A673 (cell line): Measurements from ENCODE around the gene ZFAND2A. TPM values are rescaled to one million over a fixed set of nuclear protein-coding genes. Genes with fewer than 3 reads are reported as not detected.

Experiments
- BruUV-seq: library from RNA; stranded (reverse); fragments of 400-500 nt; replicated peaks from 2 replicates; lab custom pipeline; 2021; lab: Mats Ljungman, UMichigan
- CTCF ChIA-PET: fragments of 300-600 bp; sonication (Branson Sonifier 250); formaldehyde crosslinking; loops from one replicate; lab custom pipeline; 2022; ENCODE audit warnings: antibody characterized with exemption; lab: Charles Lee
- POLR2A ChIA-PET: fragments of 300-600 bp; sonication (Branson Sonifier 250); formaldehyde crosslinking; loops from one replicate; lab custom pipeline; 2022; ENCODE audit warnings: antibody characterized with exemption; ENCODE audit not compliant: low non-redundant PET; lab: Charles Lee
- DNase-seq: peaks from one replicate; pipeline ENCODE4 v3.0.0-alpha.2; 2015; ENCODE audit warnings: low spot score
- H3K27ac ChIP-seq: fragments of 200-600 bp; sonication (generic); 2 replicates; pipeline ENCODE4 v1.5.1; 2016; ENCODE audit warnings: mixed run types, low read depth, mild to moderate bottlenecking, mixed read lengths, antibody characterized with exemption, low read length; ENCODE audit not compliant: poor library complexity, severe bottlenecking
- H3K27me3 ChIP-seq: fragments of 200-600 bp; sonication (generic); replicated peaks from 2 replicates; pipeline ENCODE4 v1.6.1; 2017; ENCODE audit warnings: mixed run types, low read depth, mild to moderate bottlenecking, mixed read lengths, antibody characterized with exemption, low read length; ENCODE audit not compliant: insufficient read depth, poor library complexity
- H3K36me3 ChIP-seq: fragments of 200-600 bp; sonication (generic); 2 replicates; pipeline ENCODE4 v1.6.1; 2016; ENCODE audit warnings: mixed run types, mild to moderate bottlenecking, mixed read lengths, antibody characterized with exemption, low read length; ENCODE audit not compliant: insufficient read depth, poor library complexity, severe bottlenecking
- H3K4me1 ChIP-seq: fragments of 200-600 bp; sonication (generic); 2 replicates; pipeline ENCODE4 v1.6.1; 2017; ENCODE audit warnings: mixed run types, mild to moderate bottlenecking, mixed read lengths, antibody characterized with exemption, low read length; ENCODE audit not compliant: insufficient read depth, poor library complexity, severe bottlenecking
- H3K4me3 ChIP-seq: fragments of 200-600 bp; sonication (generic); 2 replicates; pipeline ENCODE4 v1.5.1; 2016; ENCODE audit warnings: low read depth, mixed run types, mild to moderate bottlenecking, mixed read lengths, low read length; ENCODE audit not compliant: poor library complexity, severe bottlenecking
- H3K9me3 ChIP-seq: fragments of 200-600 bp; sonication (generic); 2 replicates; pipeline ENCODE4 v1.6.1; 2016; ENCODE audit warnings: mixed run types, low read depth, mild to moderate bottlenecking, mixed read lengths, antibody characterized with exemption, low read length; ENCODE audit not compliant: poor library complexity, severe bottlenecking
- CTCF ChIP-seq: fragments of 300-800, 200-600 bp; sonication (generic); conservative IDR thresholded peaks from 2 replicates; pipeline ENCODE4 v1.5.1; 2017; ENCODE audit warnings: low read depth, mild to moderate bottlenecking, antibody characterized with exemption, low read length, moderate library complexity, mixed read lengths
- EZH2 ChIP-seq: fragments of 200-600 bp; sonication (generic); IDR thresholded peaks from 2 replicates; pipeline ENCODE4 v1.6.1; 2017; ENCODE audit warnings: borderline replicate concordance, low read depth, mild to moderate bottlenecking, mixed read lengths, antibody characterized with exemption, low read length; ENCODE audit not compliant: poor library complexity, severe bottlenecking
- intact Hi-C: fragments of 100-400 bp; cut with micrococcal nuclease; formaldehyde crosslinking; loops from one replicate; pipeline ENCODE4 v1.10.0; 2022; ENCODE audit not compliant: unreplicated experiment
- total RNA-seq: library from RNA; stranded (reverse); gene quantifications from 2 replicates; pipeline ENCODE4 v1.2.3, GENCODE V29; 2021

Gene ZFAND2A
- total RNA-seq, 1 experiment from 2014 or later = 27.4 TPM

- no peak overlapping the region for H3K27ac ChIP-seq
- TSS peak; percentile 38 for BruUV-seq
- TF ChIP-seq EZH2 (no peak), CTCF (no peak)
- DNase-seq = no peak
- no peaks in the 10 kb centered on the region for H3K27me3 ChIP-seq
- ChIA-PET POLR2A (no interaction called here), CTCF (no interaction called here)
- no peak overlapping the region for H3K4me3 ChIP-seq
- H3K36me3 ChIP-seq = peaks cover 5% of the 10 kb centered on the region
- no peaks in the 10 kb centered on the region for H3K9me3 ChIP-seq
- peaks cover 20% of the 10 kb centered on the region for H3K4me1 ChIP-seq
- intact Hi-C loops = no loop called here
Measured at GRCh38 chr7:1125603-1125969, 34.4 kb downstream of the ZFAND2A start.

- intact Hi-C loops = no loop called here
- Histone ChIP-seq H3K36me3 (peaks cover 5% of the 10 kb centered on the region), H3K27ac (no peak overlapping the region), H3K4me3 (no peak overlapping the region), H3K4me1 (peaks cover 20% of the 10 kb centered on the region), H3K9me3 (no peaks in the 10 kb centered on the region), H3K27me3 (no peaks in the 10 kb centered on the region)
- BruUV-seq = no TSS peak
- no peak for DNase-seq
- TF ChIP-seq EZH2 (no peak), CTCF (no peak)
- CTCF ChIA-PET = no interaction called here
- POLR2A ChIA-PET = no interaction called here
Measured at GRCh38 chr7:1124816-1125602, 35.0 kb downstream of the ZFAND2A start.

GRCh38 chr7:1124164-1124563 is 35.8 kb downstream of the ZFAND2A start:
- intact Hi-C loops = no loop called here
- H3K9me3 ChIP-seq = no peaks in the 10 kb centered on the region
- H3K27me3 ChIP-seq = no peaks in the 10 kb centered on the region
- H3K36me3 ChIP-seq = peaks cover 5% of the 10 kb centered on the region
- H3K27ac ChIP-seq = peak overlapping the region; percentile 53
- no peak overlapping the region for H3K4me3 ChIP-seq
- CTCF ChIA-PET = interaction anchor here (1.3 kb wide), 1 partner anchor 131 kb away, joined by 12 read pairs; no protein-coding TSS in a partner anchor
- POLR2A ChIA-PET = interaction anchor here (0.6 kb wide), 1 partner anchor 371 kb away, joined by 3 read pairs; no protein-coding TSS in a partner anchor
- H3K4me1 ChIP-seq = peaks cover 20% of the 10 kb centered on the region
- TF ChIP-seq CTCF (no peak), EZH2 (no peak)
- no peak for DNase-seq
- no TSS peak for BruUV-seq
